H1 (cell line): ENCODE measurements around the gene ORMDL2.

Source experiments
- ATF2 ChIP-seq: IDR thresholded peaks from 2 replicates; pipeline ENCODE4 v1.6.1; 2012; ENCODE audit warnings: low read length, inconsistent platforms
- BCL11A ChIP-seq, 2 experiments: IDR thresholded peaks; one replicate each; pipeline ENCODE4 v1.6.1; 2011; ENCODE audit warnings: low read depth in 2 of 2, low read length in 2 of 2, mild to moderate bottlenecking in 2 of 2
- CEBPB ChIP-seq: IDR thresholded peaks from 2 replicates; pipeline ENCODE4 v1.6.1; 2012; ENCODE audit warnings: low read depth, low read length
- EP300 ChIP-seq, 2 experiments: IDR thresholded peaks; 1 replicate in 1 of 2; 2 replicates in 1 of 2; pipeline ENCODE4 v1.6.1; 2011 to 2012; ENCODE audit warnings: low read depth in 2 of 2, low read length in 2 of 2, mild to moderate bottlenecking in 2 of 2, borderline replicate concordance in 1 of 2, inconsistent platforms in 1 of 2, moderate library complexity in 1 of 2
- KDM4A ChIP-seq: IDR thresholded peaks from one replicate; pipeline ENCODE4 v1.7.1; 2012; ENCODE audit warnings: low read depth, mild to moderate bottlenecking, moderate library complexity, low read length, inconsistent platforms; ENCODE audit not compliant: severe bottlenecking
- MAX ChIP-seq: IDR thresholded peaks from 2 replicates; pipeline ENCODE4 v1.6.1; 2012; ENCODE audit warnings: inconsistent platforms
- NRF1 ChIP-seq: IDR thresholded peaks from 2 replicates; pipeline ENCODE4 v1.6.1; 2011; ENCODE audit warnings: mild to moderate bottlenecking, low read depth, low read length, improper control_type of control experiment
- POLR2A ChIP-seq, 2 experiments: IDR thresholded peaks; 1 replicate in 1 of 2; 2 replicates in 1 of 2; pipeline ENCODE4 v1.6.1; 2011; ENCODE audit warnings: low read depth in 2 of 2, low read length in 2 of 2, mild to moderate bottlenecking in 2 of 2; ENCODE audit errors: control extremely low read depth in 1 of 2
- RXRA ChIP-seq: IDR thresholded peaks from 2 replicates; pipeline ENCODE4 v1.6.1; 2011; ENCODE audit warnings: low read depth, mild to moderate bottlenecking, low read length, moderate library complexity; ENCODE audit not compliant: insufficient read depth
- TAF1 ChIP-seq: IDR thresholded peaks from 2 replicates; pipeline ENCODE4 v1.6.1; 2011; ENCODE audit warnings: mild to moderate bottlenecking, low read depth, low read length
- TF ChIP-seq, protein P1 (sequence below): IDR thresholded peaks from 2 replicates; pipeline ENCODE4 v1.6.1; 2011; ENCODE audit warnings: low read length, improper control_type of control experiment
- TF ChIP-seq, protein P2 (sequence below), 3 experiments: IDR thresholded peaks; 1 replicate in 2 of 3; 2 replicates in 1 of 3; pipeline versions ENCODE4 v1.5.1 to v1.6.1; 2011; ENCODE audit warnings: low read length in 3 of 3, mild to moderate bottlenecking in 3 of 3, inconsistent platforms in 2 of 3, low read depth in 1 of 3, moderate library complexity in 1 of 3; ENCODE audit not compliant: insufficient read depth in 1 of 3; ENCODE audit errors: control extremely low read depth in 1 of 3

DNA sequence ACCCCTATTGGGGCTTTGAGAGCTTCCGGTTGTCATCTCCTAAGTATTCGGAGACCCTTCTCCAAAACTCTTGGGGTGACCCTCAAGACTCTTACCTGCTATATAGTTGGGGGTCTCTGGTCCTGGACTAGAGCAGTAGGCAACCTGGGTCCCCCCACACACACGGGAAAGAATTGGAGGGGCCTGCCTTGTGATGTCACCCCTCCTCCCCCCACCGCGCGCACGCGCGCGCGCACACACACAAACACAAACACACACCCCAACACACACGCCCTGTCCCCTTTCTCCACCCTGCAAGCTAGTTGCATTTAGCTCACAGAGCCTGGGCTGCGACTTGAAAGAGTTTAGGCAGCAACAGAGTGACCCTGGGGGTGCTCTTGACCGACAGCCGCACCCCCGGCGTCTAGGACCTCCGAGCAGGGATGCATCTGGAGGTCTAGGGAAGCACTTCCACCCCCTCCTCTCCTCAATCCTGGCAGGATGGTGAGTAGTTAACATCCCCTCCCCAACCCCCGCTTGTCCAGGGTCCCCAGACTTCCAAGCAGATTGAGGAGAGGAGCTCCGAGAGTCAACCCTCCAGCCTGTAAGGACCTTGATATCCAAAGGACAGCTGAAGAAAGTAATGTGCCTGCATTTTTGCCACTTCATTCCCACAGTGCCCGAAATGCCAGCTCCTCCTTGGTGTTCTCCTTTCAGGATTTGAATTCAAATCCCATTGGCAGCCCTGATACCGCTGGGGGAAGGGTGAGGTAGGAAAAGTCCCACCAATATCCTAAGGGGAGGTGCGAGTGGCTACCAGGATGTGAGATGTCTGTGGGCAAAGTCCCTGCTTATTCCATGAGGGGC, 13.0 kb downstream of the ORMDL2 start:
- TF ChIP-seq, protein P1, sequence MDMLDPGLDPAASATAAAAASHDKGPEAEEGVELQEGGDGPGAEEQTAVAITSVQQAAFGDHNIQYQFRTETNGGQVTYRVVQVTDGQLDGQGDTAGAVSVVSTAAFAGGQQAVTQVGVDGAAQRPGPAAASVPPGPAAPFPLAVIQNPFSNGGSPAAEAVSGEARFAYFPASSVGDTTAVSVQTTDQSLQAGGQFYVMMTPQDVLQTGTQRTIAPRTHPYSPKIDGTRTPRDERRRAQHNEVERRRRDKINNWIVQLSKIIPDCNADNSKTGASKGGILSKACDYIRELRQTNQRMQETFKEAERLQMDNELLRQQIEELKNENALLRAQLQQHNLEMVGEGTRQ: no peak
- TF ChIP-seq RXRA (no peak), BCL11A (IDR thresholded peaks at IDR 0.05; ENCODE audit: low read depth in 2 of 2, low read length in 2 of 2) (no peak), POLR2A (IDR thresholded peaks at IDR 0.05; ENCODE audit: control extremely low read depth in 1 of 2, low read depth in 2 of 2, low read length in 2 of 2) (no peak), NRF1 (peak; percentile 62), MAX (peak; percentile 74; the same call in 1 of the 2 replicates), ATF2 (peak; percentile 95), TAF1 (peak; percentile 67; the same call in 1 of the 2 replicates), EP300 (IDR thresholded peaks at IDR 0.05; ENCODE audit: borderline replicate concordance in 1 of 2, low read depth in 2 of 2, low read length in 2 of 2) (peak in 1 of 2 experiments; percentile 99; a peak in 2 of 3 replicates), KDM4A (no peak), CEBPB (no peak)
- TF ChIP-seq, protein P2, sequence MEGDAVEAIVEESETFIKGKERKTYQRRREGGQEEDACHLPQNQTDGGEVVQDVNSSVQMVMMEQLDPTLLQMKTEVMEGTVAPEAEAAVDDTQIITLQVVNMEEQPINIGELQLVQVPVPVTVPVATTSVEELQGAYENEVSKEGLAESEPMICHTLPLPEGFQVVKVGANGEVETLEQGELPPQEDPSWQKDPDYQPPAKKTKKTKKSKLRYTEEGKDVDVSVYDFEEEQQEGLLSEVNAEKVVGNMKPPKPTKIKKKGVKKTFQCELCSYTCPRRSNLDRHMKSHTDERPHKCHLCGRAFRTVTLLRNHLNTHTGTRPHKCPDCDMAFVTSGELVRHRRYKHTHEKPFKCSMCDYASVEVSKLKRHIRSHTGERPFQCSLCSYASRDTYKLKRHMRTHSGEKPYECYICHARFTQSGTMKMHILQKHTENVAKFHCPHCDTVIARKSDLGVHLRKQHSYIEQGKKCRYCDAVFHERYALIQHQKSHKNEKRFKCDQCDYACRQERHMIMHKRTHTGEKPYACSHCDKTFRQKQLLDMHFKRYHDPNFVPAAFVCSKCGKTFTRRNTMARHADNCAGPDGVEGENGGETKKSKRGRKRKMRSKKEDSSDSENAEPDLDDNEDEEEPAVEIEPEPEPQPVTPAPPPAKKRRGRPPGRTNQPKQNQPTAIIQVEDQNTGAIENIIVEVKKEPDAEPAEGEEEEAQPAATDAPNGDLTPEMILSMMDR (IDR thresholded peaks at IDR 0.05; ENCODE audit: control extremely low read depth in 1 of 3, insufficient read depth in 1 of 3, low read depth in 1 of 3, low read length in 3 of 3): no peak
